ENCODE data around the gene ANP32E.

GRCh38 chr1:150207281-150207971 lies 28.5 kb downstream of the ANP32E start:
- TF ChIP-seq CTCF (IDR thresholded peaks at IDR 0.05; ENCODE audit: low read length) (no peak), EZH2 (optimal IDR thresholded peaks at IDR 0.05; ENCODE audit: low read depth, low read length) (no peak)
